Thymus (tissue), 11 donors: ENCODE data around the gene PON2. TPM values are rescaled to one million over a fixed set of nuclear protein-coding genes. Genes with fewer than 3 reads are reported as not detected.
"Not testable (repeated sequence)": the region's sequence is repeated elsewhere in the genome, so short reads cannot be mapped to it uniquely, and the experiment has no call there.

ENCODE experiments used
- DNase-seq, 9 donors: peaks; one replicate each; pipeline ENCODE4 v3.0.0-alpha.2; 2013; ENCODE audit warnings: low spot score in 9 of 9, low read depth in 6 of 9, missing footprints in 1 of 9
- H3K27ac ChIP-seq, 2 donors: one replicate each; pipeline ENCODE4 v1.5.1; 2013; ENCODE audit warnings: control low read depth in 1 of 2, low read depth in 1 of 2, low read length in 1 of 2, mild to moderate bottlenecking in 1 of 2, moderate library complexity in 1 of 2
- H3K27me3 ChIP-seq, 2 donors: one replicate each; pipeline ENCODE4 v1.5.1; 2013; ENCODE audit warnings: low read length in 1 of 2; ENCODE audit not compliant: control insufficient read depth in 2 of 2, insufficient read depth in 1 of 2
- H3K36me3 ChIP-seq, 2 donors: one replicate each; pipeline ENCODE4 v1.5.1; 2013; ENCODE audit warnings: low read length in 1 of 2, mild to moderate bottlenecking in 1 of 2, moderate library complexity in 1 of 2; ENCODE audit not compliant: control insufficient read depth in 2 of 2, insufficient read depth in 2 of 2
- H3K4me1 ChIP-seq, 2 donors: one replicate each; pipeline ENCODE4 v1.5.1; 2013; ENCODE audit warnings: low read length in 2 of 2; ENCODE audit not compliant: control insufficient read depth in 2 of 2, insufficient read depth in 2 of 2
- H3K4me3 ChIP-seq, 2 donors: one replicate each; pipeline ENCODE4 v1.5.1; 2013; ENCODE audit warnings: low read length in 2 of 2, control low read depth in 1 of 2, mild to moderate bottlenecking in 1 of 2
- H3K9me3 ChIP-seq, 2 donors: one replicate each; pipeline ENCODE4 v1.5.1; 2013; ENCODE audit warnings: low read length in 1 of 2, mild to moderate bottlenecking in 1 of 2; ENCODE audit not compliant: control insufficient read depth in 2 of 2, insufficient read depth in 1 of 2
- whole genome bisulfite sequencing: extraction: QIAGEN DNeasy Blood & Tissue Kit; methylation state at CpG from one replicate; pipeline ENCODE4 v1.1.7; 2013; 5-methylcytosine and 5-hydroxymethylcytosine counted together
- polyA plus RNA-seq: library from polyadenylated mRNA; stranded (reverse); fragments of 200-250 nt; gene quantifications from one replicate; pipeline ENCODE4 v1.2.3, GENCODE V29; 2013
- total RNA-seq: library from RNA; stranded (reverse); fragments of 120-200 nt; gene quantifications from one replicate; pipeline ENCODE4 v1.2.4, GENCODE V29; 2013
- donor health status: healthy.

Gene PON2
- total and polyA plus RNA-seq, 2 donors, result 21.6 to 59.0 TPM

DNA sequence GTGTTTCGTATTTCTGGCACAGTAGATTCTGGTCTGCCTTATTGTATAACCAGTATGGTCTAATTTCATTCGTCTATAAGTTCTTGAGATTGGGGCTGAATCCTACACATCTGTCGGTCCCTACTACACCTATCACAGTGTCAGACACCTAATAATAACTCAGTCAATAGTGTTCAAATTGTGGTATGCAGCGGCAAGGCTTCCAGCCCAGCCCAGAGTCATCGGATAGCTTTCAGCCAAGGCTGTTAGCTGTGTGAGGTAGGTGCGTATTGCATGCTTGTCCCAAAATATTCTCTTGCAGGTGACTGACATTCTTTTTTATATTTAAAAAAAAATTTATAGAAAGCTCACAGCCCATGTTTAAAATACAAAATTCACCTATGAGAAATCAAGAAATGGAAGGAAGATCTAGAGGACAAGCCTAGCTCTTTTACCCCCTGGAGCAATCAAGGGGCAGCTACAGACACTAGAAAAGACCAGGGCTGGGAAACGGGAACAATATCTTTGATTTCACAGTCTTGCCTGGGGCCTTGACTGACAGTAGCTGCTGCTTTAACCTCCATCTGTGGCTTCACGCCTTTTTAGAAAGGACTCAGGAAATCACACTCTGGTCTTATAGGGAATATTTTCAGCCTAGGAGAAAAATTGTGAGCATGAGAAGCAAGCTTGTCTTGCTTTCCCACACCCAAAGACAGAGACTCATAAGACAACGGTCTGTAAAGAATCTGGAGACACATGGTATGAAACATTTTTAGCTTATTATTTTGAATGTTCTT lies 41.4 kb upstream of the PON2 start:
- H3K4me3 ChIP-seq, result no peak overlapping the region
- WGBS, result 95% methylated on average over 9 of the region's 9 CpGs
- no peaks in the 10 kb centered on the region for H3K9me3 ChIP-seq
- peaks cover 0 to 11% of the 10 kb centered on the region in 2 donors for H3K4me1 ChIP-seq
- DNase-seq, result no peak
- H3K36me3 ChIP-seq, result no peaks in the 10 kb centered on the region
- peak overlapping the region in 1 of 2 donors; percentile 26 for H3K27ac ChIP-seq
- no peaks in the 10 kb centered on the region for H3K27me3 ChIP-seq

DNA sequence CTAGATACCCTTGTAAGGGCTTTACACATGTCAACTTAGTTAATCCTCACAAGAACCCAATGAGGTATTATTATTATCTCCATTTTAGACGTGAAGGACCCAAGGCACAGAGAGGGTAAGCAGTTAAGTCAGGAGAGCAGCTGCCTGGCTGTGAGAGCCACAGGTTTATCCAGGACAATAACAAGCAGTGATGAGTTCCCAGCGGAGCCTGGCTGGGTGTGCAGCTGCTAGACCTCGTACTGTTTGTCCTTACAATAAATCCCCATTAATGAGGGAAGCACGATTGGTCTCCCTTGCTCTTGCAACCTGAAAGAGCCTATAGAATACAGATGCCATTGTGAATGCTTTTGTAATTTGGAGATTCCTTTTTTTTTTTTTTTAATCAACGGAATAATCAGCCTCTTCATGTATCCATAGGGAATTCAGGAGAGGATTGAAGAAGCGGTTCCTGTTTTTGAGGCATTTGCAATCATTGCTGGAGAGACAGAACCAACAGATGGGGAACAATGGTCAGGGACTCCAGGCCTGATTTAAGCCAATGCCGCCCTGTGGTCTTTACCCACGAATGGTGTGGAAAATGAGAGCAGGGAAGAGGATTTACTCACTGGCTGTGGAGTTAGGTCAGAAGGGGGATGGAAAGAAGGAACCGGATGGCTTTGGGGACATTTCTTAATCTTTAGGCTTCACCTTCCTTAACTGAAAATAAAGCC lies 38.6 kb upstream of the PON2 start:
- H3K27me3 ChIP-seq, result no peaks in the 10 kb centered on the region
- H3K27ac ChIP-seq, result no peak overlapping the region
- H3K4me1 ChIP-seq, result peaks cover 0 to 16% of the 10 kb centered on the region in 2 donors
- H3K36me3 ChIP-seq, result no peaks in the 10 kb centered on the region
- DNase-seq, result no peak
- 97% methylated on average over 9 of the region's 9 CpGs for WGBS
- H3K4me3 ChIP-seq, result no peak overlapping the region
- no peaks in the 10 kb centered on the region for H3K9me3 ChIP-seq

DNA sequence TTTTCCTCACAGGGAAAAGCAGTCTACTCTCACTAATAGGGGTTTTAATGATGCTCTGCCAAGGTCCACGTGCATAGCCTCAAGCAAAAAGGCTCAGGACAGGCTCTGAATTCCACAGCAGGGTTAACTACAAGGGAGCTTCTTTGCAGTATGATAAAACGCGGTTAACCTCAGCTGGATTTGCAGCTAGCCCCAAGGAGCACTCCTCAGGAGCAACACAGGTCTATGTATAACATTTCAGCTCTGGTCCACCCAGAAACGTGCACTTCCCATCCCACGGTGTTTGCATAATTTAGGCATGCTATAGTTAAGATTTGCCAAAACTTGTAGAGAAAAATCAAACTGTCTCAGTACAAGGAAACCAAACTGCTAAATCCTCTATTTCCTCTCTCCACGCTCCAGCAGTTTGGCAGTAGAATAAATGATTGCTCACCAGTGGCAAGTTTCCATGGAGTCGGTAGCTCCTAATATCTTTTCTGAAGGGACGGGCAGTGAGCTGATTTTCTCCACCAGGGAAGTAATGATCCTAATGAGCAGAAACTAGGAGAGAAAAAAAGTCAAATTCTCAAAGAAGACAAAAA lies 37.8 kb upstream of the PON2 start:
- no peaks in the 10 kb centered on the region for H3K27me3 ChIP-seq
- no peak overlapping the region for H3K4me3 ChIP-seq
- no peaks in the 10 kb centered on the region for H3K36me3 ChIP-seq
- no peak for DNase-seq
- no peaks in the 10 kb centered on the region for H3K9me3 ChIP-seq
- peaks cover 0 to 15% of the 10 kb centered on the region in 2 donors for H3K4me1 ChIP-seq
- 90% methylated on average over 8 of the region's 8 CpGs for WGBS
- H3K27ac ChIP-seq, result no peak overlapping the region

DNA sequence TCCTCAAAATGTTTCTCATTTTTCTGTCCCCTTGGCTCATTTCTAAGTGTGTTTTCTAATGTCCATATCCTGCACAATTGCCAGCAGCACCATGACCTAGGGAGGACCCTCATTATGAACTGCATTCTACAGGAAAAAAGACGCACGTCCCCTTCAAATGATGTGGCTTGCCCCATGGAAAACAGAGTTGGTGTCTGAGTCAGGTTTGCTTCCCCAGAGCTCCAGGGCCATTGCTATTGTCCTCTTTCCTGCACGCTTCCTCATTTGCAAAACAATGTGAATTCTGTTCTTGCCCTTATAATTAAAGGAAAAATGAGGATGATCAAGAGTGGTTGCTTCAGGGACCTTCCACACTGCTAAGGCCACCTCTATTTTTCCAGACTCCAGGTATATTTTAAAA lies 36.2 kb upstream of the PON2 start:
- over 99% methylated on average over 3 of the region's 3 CpGs for WGBS
- Histone ChIP-seq H3K4me3 (no peak overlapping the region), H3K4me1 (peaks cover 0 to 12% of the 10 kb centered on the region in 2 donors), H3K27me3 (no peaks in the 10 kb centered on the region), H3K9me3 (no peaks in the 10 kb centered on the region), H3K27ac (no peak overlapping the region), H3K36me3 (no peaks in the 10 kb centered on the region)
- DNase-seq, result no peak

DNA sequence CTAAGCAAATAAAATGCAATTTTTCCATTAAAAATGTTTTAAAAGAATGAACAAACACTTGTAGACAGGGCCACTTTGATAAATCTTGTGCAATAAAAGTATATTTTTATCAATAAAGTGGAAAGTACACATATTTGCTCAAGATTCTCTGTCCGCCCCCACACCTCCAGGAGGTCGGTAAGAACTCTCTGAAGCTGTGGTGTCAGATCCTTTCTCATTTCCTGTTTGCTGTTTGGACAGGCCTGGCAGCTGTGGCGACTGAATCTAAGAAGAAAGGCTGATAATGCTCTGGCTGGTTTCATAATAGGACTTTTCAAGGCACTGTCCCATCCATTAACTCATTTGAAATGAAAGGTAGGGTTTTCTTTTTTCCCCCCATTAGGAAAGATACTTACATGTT lies 35.6 kb upstream of the PON2 start:
- 19% methylated on average over 3 of the region's 3 CpGs for whole genome bisulfite sequencing
- H3K36me3 ChIP-seq, result no peaks in the 10 kb centered on the region
- H3K27ac ChIP-seq, result no peak overlapping the region
- H3K27me3 ChIP-seq, result no peaks in the 10 kb centered on the region
- H3K4me3 ChIP-seq, result no peak overlapping the region
- DNase-seq, result peak in 2 of 9 donors; percentile 26 to 45
- H3K9me3 ChIP-seq, result no peaks in the 10 kb centered on the region
- H3K4me1 ChIP-seq, result peaks cover 0 to 12% of the 10 kb centered on the region in 2 donors

DNA sequence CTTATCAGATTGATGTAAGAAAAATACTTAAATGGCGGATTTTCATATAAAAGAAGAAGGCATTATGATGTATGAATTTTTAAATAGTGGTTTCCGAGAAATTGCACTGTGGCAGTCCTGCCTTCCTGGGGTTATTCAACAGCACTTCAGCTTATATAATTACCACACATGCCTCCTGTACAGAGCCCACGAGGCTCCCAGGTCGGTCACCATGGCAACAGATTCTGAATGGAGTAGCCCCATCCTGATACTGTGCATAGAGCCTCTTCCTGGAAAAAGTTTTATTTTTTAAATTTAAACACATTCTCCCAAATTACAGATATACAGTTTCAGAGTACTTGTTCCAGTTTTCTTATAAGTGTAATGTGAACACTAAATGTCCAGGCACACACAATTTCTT lies 35.0 kb upstream of the PON2 start:
- 86% methylated on average over 4 of the region's 4 CpGs for WGBS
- no peak for DNase-seq
- H3K4me3 ChIP-seq, result no peak overlapping the region
- H3K27ac ChIP-seq, result no peak overlapping the region
- no peaks in the 10 kb centered on the region for H3K36me3 ChIP-seq
- peaks cover 0 to 12% of the 10 kb centered on the region in 2 donors for H3K4me1 ChIP-seq
- no peaks in the 10 kb centered on the region for H3K9me3 ChIP-seq
- H3K27me3 ChIP-seq, result no peaks in the 10 kb centered on the region

DNA sequence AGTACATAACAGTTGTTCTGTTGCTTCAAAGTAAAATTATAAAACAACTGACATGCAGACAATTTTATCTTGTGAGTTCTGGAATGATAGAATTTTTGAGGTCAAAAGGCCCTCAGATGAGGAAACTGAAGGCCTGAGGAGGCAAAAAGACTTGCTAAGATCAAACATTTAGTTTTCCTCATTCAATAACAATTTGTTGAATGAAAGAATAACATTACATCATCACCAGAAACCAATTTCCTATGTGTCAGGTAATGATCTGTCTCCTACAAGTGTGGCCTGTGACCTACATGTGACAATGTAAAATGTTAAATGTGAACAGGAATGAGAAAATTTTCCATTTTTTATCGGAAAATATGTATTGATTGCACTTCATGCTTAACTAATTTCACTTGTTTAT lies 34.4 kb upstream of the PON2 start:
- no peaks in the 10 kb centered on the region for H3K27me3 ChIP-seq
- H3K4me1 ChIP-seq, result peaks cover 0 to 12% of the 10 kb centered on the region in 2 donors
- no peak overlapping the region for H3K27ac ChIP-seq
- H3K4me3 ChIP-seq, result no peak overlapping the region
- 95% methylated on average over 1 of the region's 1 CpG for WGBS
- H3K36me3 ChIP-seq, result no peaks in the 10 kb centered on the region
- no peaks in the 10 kb centered on the region for H3K9me3 ChIP-seq
- no peak for DNase-seq

DNA sequence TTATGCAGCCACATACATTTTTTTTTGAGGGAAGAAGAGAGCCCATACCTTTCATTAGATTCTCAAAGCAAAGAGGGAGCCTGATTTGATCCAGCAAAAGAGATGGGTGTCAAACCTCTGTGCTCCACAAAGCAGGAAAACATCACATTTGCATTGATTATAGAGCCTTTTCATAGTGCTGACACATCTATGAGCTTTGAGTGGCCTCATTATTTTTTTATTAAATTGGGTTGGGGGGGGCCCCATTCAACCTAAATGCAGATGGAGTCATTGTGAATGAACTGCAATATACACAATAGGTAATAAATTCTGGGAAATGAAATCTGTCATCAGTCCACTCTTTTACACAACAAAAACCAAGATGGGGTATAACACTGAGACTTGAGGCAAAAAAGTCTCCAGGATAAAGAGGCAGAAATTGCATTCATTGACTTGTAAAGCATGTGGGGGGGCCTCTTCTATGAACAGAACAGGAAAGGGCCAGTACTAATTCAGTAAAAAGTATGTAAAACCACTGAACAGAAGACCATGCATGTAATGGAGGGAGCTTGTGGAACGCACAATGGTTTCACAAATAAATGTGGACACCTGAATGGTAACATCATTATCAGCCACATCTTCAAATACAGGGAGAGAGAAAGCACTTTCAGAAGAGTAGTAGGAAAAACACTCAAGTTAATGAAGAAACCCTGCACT lies 33.2 kb upstream of the PON2 start:
- no peaks in the 10 kb centered on the region for H3K9me3 ChIP-seq
- H3K36me3 ChIP-seq, result no peaks in the 10 kb centered on the region
- DNase-seq, result no peak
- no peak overlapping the region for H3K27ac ChIP-seq
- H3K4me1 ChIP-seq, result peaks cover 0 to 12% of the 10 kb centered on the region in 2 donors
- WGBS, result 97% methylated on average over 1 of the region's 1 CpG
- H3K27me3 ChIP-seq, result no peaks in the 10 kb centered on the region
- no peak overlapping the region for H3K4me3 ChIP-seq

DNA sequence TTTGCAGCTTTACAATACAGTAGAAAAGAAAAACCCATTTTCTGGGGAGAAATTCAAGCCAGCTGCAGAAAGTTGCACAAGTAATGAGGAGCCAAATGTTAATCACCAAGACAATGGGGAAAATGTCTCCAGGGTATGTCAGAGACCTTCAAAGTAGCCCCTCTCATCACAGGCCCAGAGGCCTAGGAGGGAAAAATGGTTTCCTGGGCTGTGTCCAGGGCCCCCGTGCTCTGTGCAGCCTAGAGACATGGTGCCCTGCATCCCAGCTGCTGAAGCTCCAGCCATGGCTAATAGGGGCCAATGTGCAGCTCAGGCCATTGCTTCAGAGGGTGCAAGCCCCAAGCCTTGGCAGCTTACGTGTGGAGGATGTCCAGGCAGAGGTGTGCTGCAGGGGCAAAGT lies 25.8 kb upstream of the PON2 start:
- WGBS, result 95% methylated on average over 2 of the region's 2 CpGs
- peaks cover 2 to 13% of the 10 kb centered on the region in 2 donors for H3K9me3 ChIP-seq
- not testable (repeated sequence) for H3K36me3 ChIP-seq, DNase-seq, H3K27ac ChIP-seq, H3K4me3 ChIP-seq, H3K27me3 ChIP-seq, H3K4me1 ChIP-seq
